ENCODE measurements around the gene GBA2.

GBA2 gene

DNA sequence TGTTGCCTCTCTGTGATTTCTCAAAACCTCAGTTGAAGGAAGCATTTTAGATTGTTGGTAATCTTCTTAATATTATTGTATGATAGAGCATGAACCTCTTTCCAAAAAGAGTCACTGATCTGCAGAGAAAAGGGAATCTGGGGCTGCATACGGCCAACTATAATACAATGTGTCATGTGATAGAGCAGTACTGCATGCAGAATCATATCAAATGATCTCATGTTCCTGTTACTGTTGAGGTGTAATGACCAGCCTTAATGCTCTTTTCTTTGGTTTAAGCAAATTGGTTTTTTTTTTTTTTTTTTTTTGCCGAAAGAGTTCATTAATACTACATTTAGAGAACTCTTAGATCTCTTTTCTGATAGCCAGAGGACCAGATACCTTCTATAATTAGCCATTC is 18.0 kb upstream of the GBA2 start:
- no peak for DNase-seq (ENCODE audit: low spot score)
- no peak for FAIRE-seq

DNA sequence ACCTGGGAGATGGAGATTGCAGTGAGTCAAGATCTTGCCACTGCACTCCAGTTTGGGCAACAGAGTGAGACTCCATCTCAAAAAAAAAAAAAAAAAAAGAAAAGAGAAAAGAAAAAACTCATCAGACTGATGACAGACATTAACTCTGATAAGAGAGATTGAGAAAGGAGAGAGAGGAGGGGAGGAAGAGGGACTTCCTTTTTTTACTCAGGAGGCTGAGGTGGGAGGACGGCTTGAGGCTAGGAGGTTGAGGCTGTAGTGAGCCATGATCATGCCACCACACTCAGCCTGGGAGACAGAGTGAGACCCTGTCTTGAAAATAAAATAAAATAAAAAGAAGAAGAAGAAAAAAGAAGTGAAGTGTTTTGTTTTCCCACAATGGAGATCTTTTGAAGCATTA is 14.8 kb upstream of the GBA2 start:
- DNase-seq (ENCODE audit: low spot score) = no peak
- no peak for FAIRE-seq

DNA sequence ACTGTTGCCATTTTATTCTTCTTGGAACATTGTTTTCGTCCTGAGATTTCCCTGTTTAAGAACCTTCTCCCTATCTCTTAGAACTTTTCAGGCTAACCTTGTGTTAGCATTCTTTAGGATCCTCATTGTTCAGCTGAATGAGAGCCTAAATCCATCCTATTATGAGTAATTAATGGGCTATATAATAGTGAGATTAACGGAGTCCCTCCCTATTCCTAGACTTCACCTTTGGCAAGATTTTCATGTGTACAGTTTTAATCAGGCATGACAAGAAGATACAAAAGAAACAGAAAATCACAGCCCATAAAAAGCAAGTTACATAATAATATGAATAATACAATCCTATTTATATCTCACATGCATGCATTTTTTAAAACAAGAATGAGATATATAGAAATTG is 14.2 kb upstream of the GBA2 start:
- DNase-seq (ENCODE audit: low spot score) (no peak), FAIRE-seq (no peak)

- no peak for FAIRE-seq
- DNase-seq (ENCODE audit: low spot score) = no peak
These were observed 11.6 kb upstream of the GBA2 start for GRCh38 chr9:35760651-35761050.

DNA sequence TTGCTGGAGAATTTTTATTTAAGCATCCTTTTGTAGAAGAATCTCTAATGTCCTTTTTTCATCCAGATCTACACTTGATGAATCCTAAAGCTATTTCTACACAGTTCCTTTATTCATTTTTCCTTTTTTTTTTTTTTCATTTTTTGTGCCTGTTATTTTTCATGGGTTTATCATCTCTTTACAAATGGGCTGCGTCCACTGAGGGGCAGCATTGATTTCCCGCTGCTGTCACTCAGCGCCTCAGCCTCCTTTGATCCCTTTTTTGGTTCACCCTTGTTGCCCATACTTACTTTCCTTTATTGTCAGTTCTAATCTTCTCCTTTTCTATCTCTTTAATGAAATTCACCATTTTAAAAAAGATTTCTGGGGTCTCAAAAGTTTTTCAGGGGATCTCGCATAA is 10.8 kb upstream of the GBA2 start:
- FAIRE-seq = no peak

DNA sequence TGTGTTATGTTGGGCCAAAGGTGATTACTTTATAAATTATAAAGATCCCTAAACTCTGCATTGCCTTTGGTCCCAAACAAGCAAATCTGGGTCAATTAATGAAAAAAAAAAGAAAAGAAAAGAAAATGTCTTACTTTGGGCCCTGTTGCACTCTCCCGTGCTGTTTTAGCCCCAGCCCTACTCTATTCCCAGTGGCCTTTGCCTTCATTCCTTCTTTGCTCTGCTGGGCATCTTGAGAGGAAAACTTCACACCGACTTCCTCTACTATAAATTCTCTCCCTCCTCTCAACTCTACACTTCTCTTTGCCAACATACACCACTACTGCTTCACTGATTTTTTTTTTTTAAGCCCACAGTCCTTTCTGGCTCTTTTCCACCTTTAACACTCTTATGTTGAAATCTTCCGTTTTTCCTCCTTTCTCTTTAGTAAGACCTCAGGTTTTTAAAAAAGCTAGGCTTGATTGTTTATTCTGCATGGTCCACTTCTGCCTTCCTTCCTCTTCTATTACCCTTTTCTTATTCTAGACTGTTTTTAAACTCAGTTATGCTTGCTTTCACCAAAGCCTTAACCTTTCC is 9.5 kb upstream of the GBA2 start:
- FAIRE-seq = no peak

More for the DNA sequence above, 10.8 kb upstream of the GBA2 start:
- no peak for DNase-seq (ENCODE audit: low spot score)

GRCh38 chr9:35757892-35758275 is 8.9 kb upstream of the GBA2 start:
- DNase-seq (ENCODE audit: low spot score) (no peak), FAIRE-seq (no peak)

More for the DNA sequence above, 9.5 kb upstream of the GBA2 start:
- DNase-seq (ENCODE audit: low spot score) = no peak

GRCh38 chr9:35757226-35757891 is 8.3 kb upstream of the GBA2 start:
- DNase-seq (ENCODE audit: low spot score) (no peak), FAIRE-seq (no peak)

DNA sequence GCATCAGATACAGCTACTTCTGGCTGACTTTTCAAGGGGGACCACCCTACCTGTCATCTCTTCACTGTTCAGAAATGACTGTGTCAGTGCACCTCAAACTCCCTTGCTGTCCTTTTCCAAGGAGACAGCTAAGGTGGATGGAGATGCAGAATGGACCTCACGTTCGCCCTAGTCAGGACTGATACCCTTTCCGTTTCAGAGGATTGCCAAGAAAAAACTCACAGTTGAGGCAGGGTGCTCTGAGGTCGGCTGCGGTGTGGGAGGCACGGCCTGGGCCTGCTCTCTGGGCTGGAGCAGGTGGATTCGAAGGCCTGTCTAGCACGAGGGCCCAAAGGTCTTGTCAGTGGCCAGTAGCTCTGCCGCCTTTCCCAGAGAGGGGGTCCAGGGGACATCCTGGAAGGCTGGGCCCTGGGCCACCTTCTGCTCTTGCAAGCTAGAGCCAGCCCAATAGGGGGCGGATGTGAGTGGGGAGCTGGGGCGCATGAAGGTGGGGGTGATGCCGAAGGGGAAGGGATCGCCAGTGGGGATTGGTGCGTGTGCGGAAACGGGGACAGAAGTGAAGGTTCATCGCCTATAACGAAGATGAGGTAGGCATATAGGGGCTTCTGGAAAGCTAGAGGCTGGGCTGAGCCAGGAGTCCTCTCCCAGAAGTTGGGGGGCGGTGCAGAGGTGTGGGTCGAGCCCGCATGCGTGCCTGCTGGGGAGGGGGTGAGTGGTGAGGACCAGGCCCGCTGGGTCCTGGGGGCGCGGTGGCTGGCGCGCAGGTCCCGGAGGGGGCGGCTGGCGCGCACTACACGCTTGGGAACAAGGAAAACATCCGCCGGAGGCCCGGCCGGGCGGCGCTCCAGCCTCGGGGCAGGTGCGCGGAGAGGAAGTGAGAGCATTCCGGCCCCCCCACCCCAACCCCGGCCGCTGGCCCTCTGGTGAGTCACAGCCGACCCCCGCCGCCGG is 7.5 kb upstream of the GBA2 start:
- FAIRE-seq (no peak), DNase-seq (ENCODE audit: low spot score) (no peak)

DNA sequence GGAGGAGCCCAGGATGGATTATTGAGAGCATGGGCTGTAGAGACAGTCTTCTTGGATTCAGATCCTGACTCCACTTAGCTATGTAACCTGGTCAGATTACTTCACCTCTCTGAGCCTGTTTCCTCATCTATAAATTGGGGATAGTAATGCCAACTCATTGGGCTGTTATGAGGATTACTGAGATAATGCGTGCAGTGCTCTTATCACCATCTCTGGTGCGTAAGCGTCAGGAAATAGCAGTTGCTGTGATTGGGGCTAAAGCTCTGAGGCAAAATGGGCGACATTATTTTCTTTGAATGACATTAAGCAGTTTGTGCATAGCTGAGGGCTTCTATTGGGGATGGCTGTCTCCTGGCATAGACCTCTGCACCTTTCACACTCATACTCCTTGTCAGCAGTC is 6.0 kb upstream of the GBA2 start:
- no peak for FAIRE-seq
- no peak for DNase-seq (ENCODE audit: low spot score)

DNA sequence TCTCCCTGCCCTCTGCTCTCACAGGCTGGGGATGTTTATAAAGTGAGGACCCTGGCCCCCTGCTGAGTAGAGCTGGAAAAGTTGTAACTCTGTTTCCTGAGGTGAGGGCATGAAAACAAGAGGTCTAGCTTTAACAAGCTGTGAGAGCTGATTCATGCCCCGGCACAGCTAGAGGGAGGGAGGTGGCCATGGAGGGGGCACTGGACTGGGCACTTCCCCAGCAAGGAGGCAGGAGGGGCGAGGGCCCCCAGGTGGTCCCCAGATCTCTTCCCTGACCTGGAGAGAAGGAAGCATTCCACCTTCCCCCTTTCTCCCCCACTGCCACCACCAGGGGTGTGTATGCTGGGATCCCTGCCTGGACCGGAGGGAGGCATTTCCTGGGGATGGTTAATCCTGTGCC is 5.2 kb upstream of the GBA2 start, which contains the start of gene MSMP:
MSMP (minus strand) TSS at position 13 of the 400 bp plus-strand sequence. CDS start 147 bp downstream, outside the sequence.
- no peak for FAIRE-seq
- no peak for DNase-seq (ENCODE audit: low spot score)

- DNase-seq (ENCODE audit: low spot score) = no peak
These were observed 4.4 kb upstream of the GBA2 start for GRCh38 chr9:35753466-35753865.

DNA sequence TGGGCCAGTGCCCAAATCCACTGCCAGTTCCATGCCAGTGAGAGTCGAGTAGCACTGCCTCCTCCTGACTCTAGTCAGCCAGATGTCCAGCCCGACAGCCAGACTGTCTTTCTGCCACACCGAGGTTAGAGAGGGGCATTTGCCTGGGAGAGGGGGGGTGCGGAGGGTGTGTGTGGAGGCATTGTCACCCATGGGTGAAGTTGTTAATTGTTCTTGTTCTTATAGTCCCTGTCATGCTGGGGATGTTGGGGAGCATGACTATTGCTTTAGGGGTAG is 1.2 kb upstream of the GBA2 start:
- no peak for FAIRE-seq

More at GRCh38 chr9:35753466-35753865, 4.4 kb upstream of the GBA2 start:
- no peak for FAIRE-seq

DNA sequence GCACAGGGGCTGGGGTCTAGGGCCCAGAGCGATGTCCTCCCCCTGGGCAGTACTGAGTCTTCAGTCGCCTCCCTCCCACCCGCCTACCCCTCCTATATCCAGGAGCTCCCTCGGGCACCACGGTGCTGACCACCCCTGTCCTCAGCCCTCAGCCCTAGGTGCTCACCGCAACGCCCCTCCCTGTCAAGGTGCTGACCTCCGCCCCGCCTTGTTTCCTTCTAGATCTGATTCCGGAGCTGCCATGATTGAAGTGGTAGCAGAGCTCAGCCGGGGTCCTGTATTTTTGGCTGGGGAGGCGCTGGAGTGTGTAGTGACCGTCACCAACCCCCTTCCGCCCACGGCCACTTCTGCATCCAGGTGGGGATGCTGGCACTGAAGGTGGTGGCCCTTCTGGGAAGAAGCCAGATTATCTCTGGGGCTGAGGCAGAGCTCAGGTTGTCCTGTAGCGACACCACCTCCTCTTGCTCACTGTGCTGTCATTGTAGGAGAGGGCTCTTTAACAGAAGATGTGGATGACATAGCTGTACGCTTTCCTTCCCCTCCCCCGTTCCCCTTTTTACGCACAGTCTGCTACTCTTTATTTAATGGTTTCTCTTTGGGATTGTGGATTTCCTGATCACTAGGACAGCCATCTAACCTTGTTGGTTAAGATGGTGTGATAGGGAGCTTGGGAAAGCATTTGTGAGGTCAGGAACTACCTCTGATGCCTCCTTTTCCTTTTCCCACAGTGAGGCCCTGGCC is 657 bp upstream of the GBA2 start:
- DNase-seq (ENCODE audit: low spot score) (no peak), FAIRE-seq (no peak)

More for the DNA sequence above, 1.2 kb upstream of the GBA2 start:
- DNase-seq (ENCODE audit: low spot score) = no peak

DNA sequence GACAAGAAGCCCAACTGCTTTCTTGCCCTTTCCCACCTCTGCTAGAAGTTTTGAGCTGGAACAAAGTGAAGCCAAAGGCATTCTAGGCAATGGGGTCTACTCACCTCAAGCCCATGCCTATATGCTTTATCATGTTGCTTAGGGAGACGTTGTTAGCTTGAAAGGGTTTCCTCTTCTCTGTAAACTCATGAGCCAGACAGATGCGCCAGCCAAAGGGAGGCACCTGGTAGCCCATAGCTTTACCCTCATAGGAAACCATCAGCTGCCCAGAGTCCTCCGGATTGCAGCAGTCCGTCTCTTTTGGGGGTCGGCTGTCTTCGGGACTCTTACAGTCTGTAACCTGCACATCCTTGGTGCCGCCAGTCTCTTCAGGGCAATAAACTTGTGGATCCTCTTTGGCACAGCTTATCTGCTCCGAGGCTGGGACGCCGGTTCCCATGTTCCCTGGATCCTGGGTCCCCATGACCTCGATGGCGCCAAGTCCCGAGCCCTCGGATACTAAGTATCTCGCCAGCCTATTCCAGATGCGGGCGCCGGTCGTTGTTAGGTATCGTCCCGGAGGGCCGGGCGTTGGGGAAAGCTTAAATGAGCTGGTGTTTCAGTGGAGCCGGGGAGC is 678 bp downstream of the GBA2 start:
- FAIRE-seq (no peak), DNase-seq (ENCODE audit: low spot score) (no peak)

- no peak for FAIRE-seq
- DNase-seq (ENCODE audit: low spot score) = no peak
These were observed 2.4 kb downstream of the GBA2 start for GRCh38 chr9:35746583-35746982.

DNA sequence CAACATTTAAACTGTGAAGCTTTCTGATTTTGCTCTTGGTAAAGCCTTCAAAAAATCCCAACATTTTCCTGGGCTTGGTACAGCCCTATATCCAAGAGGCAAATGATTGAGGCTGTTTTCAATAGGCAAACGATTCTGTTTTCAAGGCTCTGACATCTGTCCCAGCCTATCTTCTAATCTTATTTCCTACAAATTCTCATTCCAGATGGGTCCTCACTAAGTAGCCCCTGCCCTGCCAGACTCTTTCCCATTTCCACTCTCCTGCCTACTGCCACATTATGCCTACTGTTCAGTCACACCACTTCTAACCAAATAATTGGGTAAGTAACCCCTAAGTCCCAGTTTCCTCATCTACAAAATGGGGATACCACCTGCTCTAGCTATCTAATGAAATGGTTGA is 3.5 kb downstream of the GBA2 start:
- FAIRE-seq (no peak), DNase-seq (ENCODE audit: low spot score) (no peak)

DNA sequence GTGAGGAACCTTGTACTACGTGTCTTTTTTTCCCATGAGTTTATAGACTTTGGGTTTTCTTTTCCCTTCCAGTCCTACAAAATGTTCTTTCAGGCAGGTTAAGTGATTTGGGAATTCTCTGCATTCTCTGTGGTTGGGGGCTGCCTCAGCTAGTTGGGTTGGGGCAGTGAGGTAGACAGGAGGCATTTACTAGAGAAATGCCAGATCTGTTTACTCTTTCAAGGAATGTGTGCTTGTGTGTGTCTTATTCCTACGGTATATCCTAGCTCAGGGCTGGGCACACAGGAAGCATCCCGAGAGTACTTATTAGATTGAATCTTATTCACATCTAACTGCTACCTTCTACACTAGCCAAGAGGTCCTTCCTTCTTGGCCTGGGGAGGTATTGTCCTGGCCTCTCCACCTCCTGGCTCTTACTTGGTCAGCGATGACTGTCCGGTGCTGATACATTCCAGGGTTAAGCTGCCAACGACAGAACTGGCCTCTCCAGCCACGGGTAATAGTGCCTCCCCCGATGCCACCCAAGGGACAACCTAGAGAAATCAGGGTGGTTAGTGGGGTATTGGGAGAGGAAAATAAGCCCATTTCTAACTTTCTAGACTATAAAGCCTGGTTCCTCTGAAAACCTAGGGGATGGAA is 5.0 kb downstream of the GBA2 start:
- DNase-seq (ENCODE audit: low spot score) = no peak
- FAIRE-seq = no peak

GRCh38 chr9:35743452-35743851 is 5.6 kb downstream of the GBA2 start:
- DNase-seq (ENCODE audit: low spot score) (no peak), FAIRE-seq (no peak)

DNA sequence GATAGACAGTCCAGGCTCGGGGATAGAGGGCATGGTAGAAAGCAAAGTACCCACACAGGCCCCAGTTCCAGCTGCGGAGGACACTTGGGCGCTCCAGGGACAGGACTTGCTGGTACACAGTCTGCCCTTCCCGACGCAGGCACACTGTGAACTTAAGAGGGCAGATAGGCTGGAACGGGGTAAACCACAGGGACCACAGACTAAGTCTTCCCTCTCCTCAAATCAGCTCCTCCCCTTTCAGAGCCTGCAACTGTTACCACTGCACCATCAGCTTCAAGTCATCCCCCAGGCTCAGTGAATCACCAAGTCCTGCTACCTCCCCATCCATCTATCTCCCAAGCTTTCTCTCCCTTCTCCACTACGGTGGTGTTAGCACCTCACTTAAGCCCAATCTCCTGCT is 7.3 kb downstream of the GBA2 start:
- DNase-seq (ENCODE audit: low spot score) (no peak), FAIRE-seq (no peak)

- DNase-seq (ENCODE audit: low spot score) (no peak), FAIRE-seq (no peak)
These were observed 8.8 kb downstream of the GBA2 start for GRCh38 chr9:35740243-35740642.

All from RCC 7860 (cell line).